Neural cell (in vitro differentiated cells): ENCODE results near the gene FAM227B.

Experiments used
- EZH2 ChIP-seq: fragments of 200-600, 300-800 bp; shearing (Covaris generic), sonication (generic); IDR thresholded peaks from 2 replicates; pipeline ENCODE4 v1.6.1; 2014; ENCODE audit warnings: antibody characterized with exemption, low read length, borderline replicate concordance, mild to moderate bottlenecking; ENCODE audit not compliant: insufficient read depth, poor library complexity, severe bottlenecking
- TF ChIP-seq, protein P1 (sequence below): fragments of 450-650 bp; IDR thresholded peaks from 2 replicates; pipeline ENCODE4 v1.5.1; 2014; ENCODE audit warnings: antibody characterized with exemption, mild to moderate bottlenecking, moderate library complexity; ENCODE audit not compliant: poor library complexity, severe bottlenecking

GRCh38 chr15:49610157-49610918 lies 10.3 kb downstream of the FAM227B start:
- no peak for TF ChIP-seq EZH2
- TF ChIP-seq, protein P1, sequence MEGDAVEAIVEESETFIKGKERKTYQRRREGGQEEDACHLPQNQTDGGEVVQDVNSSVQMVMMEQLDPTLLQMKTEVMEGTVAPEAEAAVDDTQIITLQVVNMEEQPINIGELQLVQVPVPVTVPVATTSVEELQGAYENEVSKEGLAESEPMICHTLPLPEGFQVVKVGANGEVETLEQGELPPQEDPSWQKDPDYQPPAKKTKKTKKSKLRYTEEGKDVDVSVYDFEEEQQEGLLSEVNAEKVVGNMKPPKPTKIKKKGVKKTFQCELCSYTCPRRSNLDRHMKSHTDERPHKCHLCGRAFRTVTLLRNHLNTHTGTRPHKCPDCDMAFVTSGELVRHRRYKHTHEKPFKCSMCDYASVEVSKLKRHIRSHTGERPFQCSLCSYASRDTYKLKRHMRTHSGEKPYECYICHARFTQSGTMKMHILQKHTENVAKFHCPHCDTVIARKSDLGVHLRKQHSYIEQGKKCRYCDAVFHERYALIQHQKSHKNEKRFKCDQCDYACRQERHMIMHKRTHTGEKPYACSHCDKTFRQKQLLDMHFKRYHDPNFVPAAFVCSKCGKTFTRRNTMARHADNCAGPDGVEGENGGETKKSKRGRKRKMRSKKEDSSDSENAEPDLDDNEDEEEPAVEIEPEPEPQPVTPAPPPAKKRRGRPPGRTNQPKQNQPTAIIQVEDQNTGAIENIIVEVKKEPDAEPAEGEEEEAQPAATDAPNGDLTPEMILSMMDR = no peak
